Endodermal cell (in vitro differentiated cells): ENCODE measurements around the gene ZNF544. TPM values are rescaled to one million over a fixed set of nuclear protein-coding genes. Genes with fewer than 3 reads are reported as not detected.
A peak's percentile ranks its signal among the peaks of the same experiment; 100 is the strongest.

Experiments
- DNase-seq: peaks from one replicate; pipeline ENCODE4 v3.0.0-alpha.2; 2017
- H3K27ac ChIP-seq: 2 replicates; pipeline ENCODE4 v1.5.1; 2013; ENCODE audit warnings: mild to moderate bottlenecking, low read depth, low read length, moderate library complexity
- H3K27me3 ChIP-seq: 2 replicates; pipeline ENCODE4 v1.6.1; 2013; ENCODE audit warnings: mild to moderate bottlenecking, low read length, moderate library complexity; ENCODE audit not compliant: insufficient read depth, control insufficient read depth, poor library complexity, severe bottlenecking
- H3K36me3 ChIP-seq: 2 replicates; pipeline ENCODE4 v1.7.0; 2013; ENCODE audit warnings: mild to moderate bottlenecking, low read length, moderate library complexity; ENCODE audit not compliant: control insufficient read depth, insufficient read depth
- H3K4me1 ChIP-seq: one replicate; pipeline ENCODE4 v1.7.0; 2013; ENCODE audit warnings: low read length; ENCODE audit not compliant: control insufficient read depth, insufficient read depth
- H3K4me3 ChIP-seq: 2 replicates; pipeline ENCODE4 v1.5.1; 2013; ENCODE audit warnings: mild to moderate bottlenecking, low read length, moderate library complexity
- H3K9ac ChIP-seq: 2 replicates; pipeline ENCODE4 v1.6.1; 2013; ENCODE audit warnings: mild to moderate bottlenecking, low read length, moderate library complexity; ENCODE audit not compliant: poor library complexity, severe bottlenecking; ENCODE audit errors: extremely low read depth
- H3K9me3 ChIP-seq: 2 replicates; pipeline ENCODE4 v1.6.1; 2013; ENCODE audit warnings: mild to moderate bottlenecking, low read length, moderate library complexity; ENCODE audit not compliant: control insufficient read depth
- H3K27ac Mint-ChIP-seq: 2 replicates; pipeline ENCODE4 v1.8.0; 2020; ENCODE audit warnings: mixed read lengths
- H3K27me3 Mint-ChIP-seq: 2 replicates; pipeline ENCODE4 v1.8.0; 2021; ENCODE audit warnings: mild to moderate bottlenecking, mixed read lengths; ENCODE audit not compliant: insufficient read depth
- H3K36me3 Mint-ChIP-seq: 2 replicates; pipeline ENCODE4 v1.8.0; 2020; ENCODE audit warnings: low read depth, mixed read lengths
- H3K4me1 Mint-ChIP-seq: 2 replicates; pipeline ENCODE4 v1.8.0; 2020; ENCODE audit warnings: mixed read lengths
- H3K4me3 Mint-ChIP-seq: 2 replicates; pipeline ENCODE4 v1.8.0; 2020; ENCODE audit warnings: mild to moderate bottlenecking, moderate library complexity, mixed read lengths
- H3K9me3 Mint-ChIP-seq: 2 replicates; pipeline ENCODE4 v1.8.0; 2020; ENCODE audit warnings: mild to moderate bottlenecking, mixed read lengths
- CTCF ChIP-seq: fragments of 200-600 bp; sonication (generic); conservative IDR thresholded peaks from 2 replicates; pipeline ENCODE4 v1.5.0; 2021; ENCODE audit warnings: antibody characterized with exemption, mild to moderate bottlenecking
- WGBS, 2 experiments: methylation state at CpG; one replicate each; pipeline versions ENCODE4 v1.1.5 to v1.1.7; 2013; ENCODE audit warnings: missing lambda C conversion rate in 2 of 2, mixed read lengths in 1 of 2; ENCODE audit not compliant: insufficient coverage in 1 of 2, insufficient read length in 1 of 2; 5-methylcytosine and 5-hydroxymethylcytosine counted together
- total RNA-seq, 2 donors: library from RNA; stranded (reverse); fragmentation: NEBNext Ultra II Directional in 1 of 2; extraction: Animal tissue kit (Norgen Biotek cat#: 25700) in 1 of 2; gene quantifications; 2 replicates in 1 of 2; 3 replicates in 1 of 2; pipeline ENCODE4 v1.2.1, GENCODE V29; 2021

ZNF544 gene
- total RNA-seq, 2 donors from 2014 or later, result 65.7 to 80.2 TPM

GRCh38 chr19:58291943-58292342, 63.2 kb downstream of the ZNF544 start:
- no peak overlapping the region for H3K27ac Mint-ChIP-seq

GRCh38 chr19:58294743-58295374, 66.1 kb downstream of the ZNF544 start:
- Mint-ChIP-seq H3K4me1 (no peaks in the 10 kb centered on the region), H3K4me3 (no peak overlapping the region), H3K36me3 (peaks cover 90% of the 10 kb centered on the region), H3K27ac (no peak overlapping the region), H3K9me3 (peaks cover 51% of the 10 kb centered on the region), H3K27me3 (no peaks in the 10 kb centered on the region)
- no peaks in the 10 kb centered on the region for H3K27me3 ChIP-seq
- DNase-seq, result no peak
- H3K9me3 ChIP-seq, result peaks cover 43% of the 10 kb centered on the region
- H3K9ac ChIP-seq, result no peak overlapping the region
- no peaks in the 10 kb centered on the region for H3K4me1 ChIP-seq
- H3K36me3 ChIP-seq, result peaks cover 88% of the 10 kb centered on the region
- 96 to 97% methylated on average over 22 of the region's 22 CpGs for WGBS, 2 experiments
- no peak overlapping the region for H3K27ac ChIP-seq
- no peak for TF ChIP-seq CTCF
- no peak overlapping the region for H3K4me3 ChIP-seq

More at GRCh38 chr19:58291943-58292342, 63.2 kb downstream of the ZNF544 start:
- Mint-ChIP-seq H3K27me3 (no peaks in the 10 kb centered on the region), H3K4me1 (no peaks in the 10 kb centered on the region), H3K4me3 (no peak overlapping the region), H3K9me3 (peaks cover 51% of the 10 kb centered on the region), H3K36me3 (peaks cover 95% of the 10 kb centered on the region)
- Histone ChIP-seq H3K27ac (no peak overlapping the region), H3K4me3 (peak overlapping the region; percentile 40), H3K9ac (no peak overlapping the region), H3K36me3 (peaks cover 93% of the 10 kb centered on the region), H3K27me3 (no peaks in the 10 kb centered on the region), H3K9me3 (peaks cover 43% of the 10 kb centered on the region), H3K4me1 (no peaks in the 10 kb centered on the region)
- WGBS, 2 experiments, result 95 to 98% methylated on average over 5 to 7 of the region's 7 CpGs
- DNase-seq, result no peak
- TF ChIP-seq CTCF, result no peak

- Mint-ChIP-seq H3K27me3 (no peaks in the 10 kb centered on the region), H3K36me3 (peaks cover 92% of the 10 kb centered on the region), H3K9me3 (peaks cover 50% of the 10 kb centered on the region), H3K4me1 (no peaks in the 10 kb centered on the region), H3K27ac (no peak overlapping the region), H3K4me3 (no peak overlapping the region)
- no peak for TF ChIP-seq CTCF
- DNase-seq, result no peak
- H3K27me3 ChIP-seq, result no peaks in the 10 kb centered on the region
- no peak overlapping the region for H3K27ac ChIP-seq
- no peak overlapping the region for H3K4me3 ChIP-seq
- no peak overlapping the region for H3K9ac ChIP-seq
- WGBS, 2 experiments, result 95% methylated on average over 4 to 7 of the region's 7 CpGs
- H3K36me3 ChIP-seq, result peaks cover 91% of the 10 kb centered on the region
- no peaks in the 10 kb centered on the region for H3K4me1 ChIP-seq
- H3K9me3 ChIP-seq, result peaks cover 41% of the 10 kb centered on the region
Measured at GRCh38 chr19:58296104-58296503, 67.4 kb downstream of the ZNF544 start.
